GM21381 (cell line): ENCODE measurements around the gene CNN2.

Experiments used
- ATAC-seq: cut with Tn5 transposase; IDR thresholded peaks from one replicate; pipeline ENCODE4 v1.9.1; 2021; ENCODE audit warnings: mild to moderate bottlenecking, moderate library complexity; ENCODE audit not compliant: unreplicated experiment

The CNN2 gene

GRCh38 chr19:1064661-1065605 lies 38.5 kb downstream of the CNN2 start:
- ATAC-seq: no peak

GRCh38 chr19:1065606-1066109 lies 39.2 kb downstream of the CNN2 start:
- no peak for ATAC-seq

- ATAC-seq: no peak
Measured at GRCh38 chr19:1066251-1066747, 39.9 kb downstream of the CNN2 start.

- ATAC-seq: no peak
Measured at GRCh38 chr19:1066748-1067340, 40.4 kb downstream of the CNN2 start, which contains the start of gene ARHGAP45. Gene ARHGAP45, plus strand, starts transcription at chr19:1067167. Its CDS starts 239 bp downstream, at chr19:1067406.

- no peak for ATAC-seq
Measured at GRCh38 chr19:1067341-1067957, 41.0 kb downstream of the CNN2 start.

- ATAC-seq: no peak
Measured at GRCh38 chr19:1068009-1069001, 41.9 kb downstream of the CNN2 start.

GRCh38 chr19:1069009-1069779 lies 42.8 kb downstream of the CNN2 start:
- ATAC-seq: no peak

- ATAC-seq: no peak
Measured at GRCh38 chr19:1070576-1070930, 44.1 kb downstream of the CNN2 start.

GRCh38 chr19:1070931-1071791 lies 44.8 kb downstream of the CNN2 start:
- ATAC-seq: no peak

- no peak for ATAC-seq
Measured at GRCh38 chr19:1072371-1073015, 46.1 kb downstream of the CNN2 start.

- ATAC-seq: no peak
Measured at GRCh38 chr19:1073063-1073955, 46.9 kb downstream of the CNN2 start.

- no peak for ATAC-seq
Measured at GRCh38 chr19:1073956-1074517, 47.6 kb downstream of the CNN2 start.

GRCh38 chr19:1074544-1075283 lies 48.3 kb downstream of the CNN2 start:
- peak; percentile 52 for ATAC-seq

GRCh38 chr19:1076046-1076386 lies 49.6 kb downstream of the CNN2 start:
- no peak for ATAC-seq

GRCh38 chr19:1076951-1077350 lies 50.5 kb downstream of the CNN2 start:
- ATAC-seq: peak; percentile 47

GRCh38 chr19:1079566-1080111 lies 53.2 kb downstream of the CNN2 start:
- ATAC-seq: no peak
